Mononuclear cell (primary cell): ENCODE results near the gene MALT1. TPM values are rescaled to one million over a fixed set of nuclear protein-coding genes. Genes with fewer than 3 reads are reported as not detected.
"Not testable (repeated sequence)": the region's sequence is repeated elsewhere in the genome, so short reads cannot be mapped to it uniquely, and the experiment has no call there.

Source experiments
- H3K27me3 ChIP-seq: 2 replicates; pipeline ENCODE4 v1.6.0; 2011; ENCODE audit warnings: low read length, control low read depth; ENCODE audit not compliant: insufficient read depth
- H3K4me1 ChIP-seq: 2 replicates; pipeline ENCODE4 v1.5.1; 2011; ENCODE audit warnings: mild to moderate bottlenecking, low read length, control low read depth; ENCODE audit not compliant: insufficient read depth
- H3K4me3 ChIP-seq: 2 replicates; pipeline ENCODE4 v1.5.1; 2011; ENCODE audit warnings: mild to moderate bottlenecking, low read length, moderate library complexity
- H3K9me3 ChIP-seq: 2 replicates; pipeline ENCODE4 v1.5.1; 2011; ENCODE audit warnings: low read depth, mild to moderate bottlenecking, control low read depth, low read length
- total RNA-seq: library from RNA; depleted of rRNA; stranded (reverse); fragments of >200 nt; gene quantifications from one replicate; pipeline ENCODE4 v1.2.3, GENCODE V29; 2012

MALT1 gene
- total RNA-seq, 1 donor, result 127 TPM

- Histone ChIP-seq H3K9me3 (no peaks in the 10 kb centered on the region), H3K4me3 (no peak overlapping the region), H3K4me1 (peaks cover 26% of the 10 kb centered on the region), H3K27me3 (no peaks in the 10 kb centered on the region)
Measured at GRCh38 chr18:58758606-58759005, 87.3 kb downstream of the MALT1 start.

- Histone ChIP-seq H3K4me1 (peaks cover 14% of the 10 kb centered on the region), H3K27me3 (peaks cover 13% of the 10 kb centered on the region), H3K4me3 (no peak overlapping the region), H3K9me3 (no peaks in the 10 kb centered on the region)
Measured at GRCh38 chr18:58761241-58761969, 90.1 kb downstream of the MALT1 start.

- peaks cover 14% of the 10 kb centered on the region for H3K4me1 ChIP-seq
- no peaks in the 10 kb centered on the region for H3K9me3 ChIP-seq
- no peak overlapping the region for H3K4me3 ChIP-seq
- peaks cover 13% of the 10 kb centered on the region for H3K27me3 ChIP-seq
Measured at GRCh38 chr18:58761970-58762780, 90.9 kb downstream of the MALT1 start.

GRCh38 chr18:58762781-58763171, 91.5 kb downstream of the MALT1 start:
- Histone ChIP-seq H3K4me1 (peaks cover 14% of the 10 kb centered on the region), H3K4me3 (no peak overlapping the region), H3K27me3 (peaks cover 13% of the 10 kb centered on the region), H3K9me3 (no peaks in the 10 kb centered on the region)

GRCh38 chr18:58766164-58766563, 94.9 kb downstream of the MALT1 start:
- no peaks in the 10 kb centered on the region for H3K9me3 ChIP-seq
- peaks cover 18% of the 10 kb centered on the region for H3K4me1 ChIP-seq
- H3K27me3 ChIP-seq, result peaks cover 19% of the 10 kb centered on the region
- no peak overlapping the region for H3K4me3 ChIP-seq

- peaks cover 19% of the 10 kb centered on the region for H3K27me3 ChIP-seq
- peaks cover 15% of the 10 kb centered on the region for H3K4me1 ChIP-seq
- H3K4me3 ChIP-seq, result no peak overlapping the region
- no peaks in the 10 kb centered on the region for H3K9me3 ChIP-seq
Measured at GRCh38 chr18:58766946-58767345, 95.7 kb downstream of the MALT1 start.

- no peaks in the 10 kb centered on the region for H3K9me3 ChIP-seq
- peaks cover 22% of the 10 kb centered on the region for H3K27me3 ChIP-seq
- H3K4me3 ChIP-seq, result no peak overlapping the region
- H3K4me1 ChIP-seq, result peaks cover 15% of the 10 kb centered on the region
Measured at GRCh38 chr18:58768293-58768974, 97.2 kb downstream of the MALT1 start.

GRCh38 chr18:58769321-58769720, 98.1 kb downstream of the MALT1 start:
- Histone ChIP-seq H3K4me3 (no peak overlapping the region), H3K4me1 (peaks cover 11% of the 10 kb centered on the region), H3K27me3 (peaks cover 22% of the 10 kb centered on the region), H3K9me3 (no peaks in the 10 kb centered on the region)

- Histone ChIP-seq H3K27me3 (peaks cover 14% of the 10 kb centered on the region), H3K4me3 (no peak overlapping the region), H3K4me1 (peaks cover 9% of the 10 kb centered on the region), H3K9me3 (no peaks in the 10 kb centered on the region)
Measured at GRCh38 chr18:58770601-58771000, 99.3 kb downstream of the MALT1 start.

- Histone ChIP-seq H3K27me3 (peaks cover 9% of the 10 kb centered on the region), H3K4me3 (no peak overlapping the region), H3K4me1 (peaks cover 9% of the 10 kb centered on the region), H3K9me3 (no peaks in the 10 kb centered on the region)
Measured at GRCh38 chr18:58772161-58772560, 100.9 kb downstream of the MALT1 start.

- no peaks in the 10 kb centered on the region for H3K9me3 ChIP-seq
- no peak overlapping the region for H3K4me3 ChIP-seq
- H3K4me1 ChIP-seq, result no peaks in the 10 kb centered on the region
- peaks cover 3% of the 10 kb centered on the region for H3K27me3 ChIP-seq
Measured at GRCh38 chr18:58776084-58776483, 104.8 kb downstream of the MALT1 start.

GRCh38 chr18:58776541-58776940, 105.3 kb downstream of the MALT1 start:
- not testable (repeated sequence) for H3K27me3 ChIP-seq, H3K4me3 ChIP-seq

GRCh38 chr18:58777471-58777870, 106.2 kb downstream of the MALT1 start:
- Histone ChIP-seq H3K9me3 (no peaks in the 10 kb centered on the region), H3K4me3 (no peak overlapping the region), H3K27me3 (peaks cover 2% of the 10 kb centered on the region), H3K4me1 (no peaks in the 10 kb centered on the region)

More at GRCh38 chr18:58776541-58776940, 105.3 kb downstream of the MALT1 start:
- not testable (repeated sequence) for H3K4me1 ChIP-seq, H3K9me3 ChIP-seq

- Histone ChIP-seq H3K4me3 (no peak overlapping the region), H3K4me1 (no peaks in the 10 kb centered on the region), H3K27me3 (no peaks in the 10 kb centered on the region), H3K9me3 (no peaks in the 10 kb centered on the region)
Measured at GRCh38 chr18:58779529-58779928, 108.3 kb downstream of the MALT1 start.

- Histone ChIP-seq H3K4me3 (no peak overlapping the region), H3K27me3 (no peaks in the 10 kb centered on the region), H3K9me3 (no peaks in the 10 kb centered on the region), H3K4me1 (no peaks in the 10 kb centered on the region)
Measured at GRCh38 chr18:58780045-58780444, 108.8 kb downstream of the MALT1 start.
